NCI-H2196 (cell line): Measurements from ENCODE around the gene PRPF40B.
"Not testable (repeated sequence)": the region's sequence is repeated elsewhere in the genome, so short reads cannot be mapped to it uniquely, and the experiment has no call there.

Experiments
- DNase-seq: peaks from one replicate; lab custom pipeline; 2025; ENCODE audit not compliant: unreplicated experiment; lab: John Stamatoyannopoulos, UW

PRPF40B gene

GRCh38 chr12:49609059-49609874 lies 14.1 kb upstream of the PRPF40B start:
- no peak for DNase-seq

- DNase-seq: no peak
These were observed 13.5 kb upstream of the PRPF40B start for GRCh38 chr12:49609875-49610154.

GRCh38 chr12:49610785-49611184 lies 12.6 kb upstream of the PRPF40B start:
- DNase-seq: not testable (repeated sequence)

- DNase-seq: no peak
These were observed 11.2 kb upstream of the PRPF40B start for GRCh38 chr12:49612210-49612609.

- DNase-seq: no peak
These were observed 7.6 kb upstream of the PRPF40B start for GRCh38 chr12:49615725-49616124.

GRCh38 chr12:49616533-49617219 lies 6.7 kb upstream of the PRPF40B start:
- DNase-seq: no peak

GRCh38 chr12:49618576-49618975 lies 4.8 kb upstream of the PRPF40B start:
- no peak for DNase-seq

GRCh38 chr12:49619286-49619685 lies 4.1 kb upstream of the PRPF40B start:
- no peak for DNase-seq

GRCh38 chr12:49621651-49622500 lies 1.5 kb upstream of the PRPF40B start:
- no peak for DNase-seq

GRCh38 chr12:49622501-49623141 lies 740 bp upstream of the PRPF40B start:
- no peak for DNase-seq

- DNase-seq: no peak
These were observed 1.7 kb downstream of the PRPF40B start for GRCh38 chr12:49624921-49625577.

GRCh38 chr12:49626169-49626835 lies 2.9 kb downstream of the PRPF40B start:
- no peak for DNase-seq

- DNase-seq: no peak
These were observed 3.5 kb downstream of the PRPF40B start for GRCh38 chr12:49626836-49627235.

- no peak for DNase-seq
These were observed 4.5 kb downstream of the PRPF40B start for GRCh38 chr12:49627752-49628360.

- DNase-seq: no peak
These were observed 8.1 kb downstream of the PRPF40B start for GRCh38 chr12:49631336-49631907.

GRCh38 chr12:49632401-49632800 lies 9.0 kb downstream of the PRPF40B start:
- DNase-seq: no peak

- DNase-seq: no peak
These were observed 9.8 kb downstream of the PRPF40B start for GRCh38 chr12:49632986-49633702.

GRCh38 chr12:49633703-49634345 lies 10.5 kb downstream of the PRPF40B start:
- DNase-seq: no peak
